KG1 (cell line): ENCODE measurements around the gene RGS9BP.
"Not testable (repeated sequence)": the region's sequence is repeated elsewhere in the genome, so short reads cannot be mapped to it uniquely, and the experiment has no call there.

ENCODE experiments used
- DNase-seq: peaks from one replicate; lab custom pipeline; 2025; lab: John Stamatoyannopoulos, UW

RGS9BP gene

GRCh38 chr19:32695506-32695905 is 19.9 kb downstream of the RGS9BP start:
- DNase-seq: not testable (repeated sequence)

DNA sequence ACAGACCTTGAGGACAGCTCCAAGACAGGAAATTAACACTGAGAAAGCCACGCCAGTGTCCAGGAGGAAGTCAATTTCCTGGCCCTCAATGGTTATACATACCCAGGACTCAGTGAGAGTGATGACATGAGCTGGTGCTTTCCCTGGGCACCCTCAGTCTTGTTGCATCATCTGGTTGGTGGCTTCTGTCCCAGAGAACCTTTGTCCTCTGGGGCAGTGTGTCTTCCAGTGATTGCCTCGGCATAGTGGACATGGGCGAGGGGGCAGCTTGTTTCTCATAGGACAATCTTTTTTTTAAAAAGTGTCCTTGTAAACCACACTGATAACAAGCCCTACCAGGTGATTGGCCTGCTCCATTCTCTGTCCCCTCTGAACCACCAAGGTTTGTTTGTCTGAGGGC is 21.1 kb downstream of the RGS9BP start:
- not testable (repeated sequence) for DNase-seq

DNA sequence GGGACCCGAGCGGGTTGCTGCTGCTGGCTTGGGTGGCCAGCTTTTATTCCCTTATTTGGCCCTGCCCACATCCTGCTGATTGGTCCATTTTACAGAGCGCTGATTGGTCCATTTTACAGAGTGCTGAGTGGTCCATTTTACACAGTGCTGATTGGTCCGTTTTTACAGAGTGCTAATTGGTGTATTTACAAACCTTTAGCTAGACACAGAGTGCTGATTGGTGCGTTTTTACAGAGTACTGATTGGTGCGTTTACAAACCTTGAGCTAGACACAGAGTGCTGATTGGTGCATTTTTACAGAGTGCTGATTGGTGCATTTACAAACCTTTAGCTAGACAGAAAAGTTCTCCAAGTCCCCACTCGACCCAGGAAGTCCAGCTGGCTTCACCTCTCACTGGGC is 24.5 kb downstream of the RGS9BP start:
- DNase-seq: not testable (repeated sequence)

- no peak for DNase-seq
Measured at GRCh38 chr19:32702010-32702409, 26.4 kb downstream of the RGS9BP start.

GRCh38 chr19:32704006-32704405 is 28.4 kb downstream of the RGS9BP start:
- DNase-seq: not testable (repeated sequence)

DNA sequence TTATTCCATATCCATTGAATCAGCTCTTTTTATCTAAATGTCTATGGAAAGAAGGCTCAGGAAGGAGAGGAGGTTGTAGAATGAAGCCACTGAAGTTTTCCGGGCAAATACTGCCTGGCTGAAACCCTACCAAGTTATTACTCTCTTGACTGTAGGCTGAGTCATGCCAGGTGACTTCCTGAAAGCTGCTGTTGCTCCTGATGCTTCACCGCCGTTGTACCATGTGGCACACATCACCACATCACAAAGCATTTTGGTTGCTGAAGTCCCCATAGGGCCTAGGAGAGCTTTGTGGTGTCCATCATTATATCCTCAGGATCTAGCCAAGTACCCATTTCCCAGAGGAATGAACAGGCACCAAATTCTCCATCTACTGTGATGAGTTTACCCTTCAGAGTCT is 32.8 kb downstream of the RGS9BP start:
- no peak for DNase-seq

GRCh38 chr19:32709032-32709431 is 33.4 kb downstream of the RGS9BP start:
- DNase-seq: no peak

GRCh38 chr19:32711747-32712146 is 36.1 kb downstream of the RGS9BP start:
- no peak for DNase-seq

GRCh38 chr19:32716203-32716602 is 40.6 kb downstream of the RGS9BP start:
- not testable (repeated sequence) for DNase-seq

GRCh38 chr19:32717496-32717895 is 41.8 kb downstream of the RGS9BP start:
- DNase-seq: no peak

GRCh38 chr19:32718286-32718685 is 42.6 kb downstream of the RGS9BP start:
- DNase-seq: no peak

GRCh38 chr19:32719611-32720059 is 44.0 kb downstream of the RGS9BP start, which contains the start of gene TDRD12:
TDRD12 (plus strand) TSS chr19:32719767; CDS start chr19:32720073, 306 bp downstream.
- DNase-seq: no peak

- DNase-seq: no peak
Measured at GRCh38 chr19:32720216-32720935, 44.7 kb downstream of the RGS9BP start.

GRCh38 chr19:32720936-32721250 is 45.2 kb downstream of the RGS9BP start:
- DNase-seq: no peak
